G401 (cell line): Measurements from ENCODE around the gene FBP2. TPM values are rescaled to one million over a fixed set of nuclear protein-coding genes. Genes with fewer than 3 reads are reported as not detected.

Experiments used
- DNase-seq: peaks from one replicate; pipeline ENCODE4 v3.0.0-alpha.2; 2015; ENCODE audit warnings: low spot score
- in situ Hi-C: cut with HindIII; loops from 2 replicates; pipeline ENCODE4 v1.10.0; 2016; ENCODE audit warnings: low sequenced_read_pairs, mixed read lengths
- total RNA-seq: library from RNA; depleted of rRNA; stranded (reverse); fragments of >200 nt; shearing (Covaris generic); gene quantifications from 2 replicates; pipeline ENCODE4 v1.2.3, GENCODE V29; 2014; rRNA removed

FBP2 gene
- total RNA-seq, 1 experiment from 2014 or later: 0.14 TPM

DNA sequence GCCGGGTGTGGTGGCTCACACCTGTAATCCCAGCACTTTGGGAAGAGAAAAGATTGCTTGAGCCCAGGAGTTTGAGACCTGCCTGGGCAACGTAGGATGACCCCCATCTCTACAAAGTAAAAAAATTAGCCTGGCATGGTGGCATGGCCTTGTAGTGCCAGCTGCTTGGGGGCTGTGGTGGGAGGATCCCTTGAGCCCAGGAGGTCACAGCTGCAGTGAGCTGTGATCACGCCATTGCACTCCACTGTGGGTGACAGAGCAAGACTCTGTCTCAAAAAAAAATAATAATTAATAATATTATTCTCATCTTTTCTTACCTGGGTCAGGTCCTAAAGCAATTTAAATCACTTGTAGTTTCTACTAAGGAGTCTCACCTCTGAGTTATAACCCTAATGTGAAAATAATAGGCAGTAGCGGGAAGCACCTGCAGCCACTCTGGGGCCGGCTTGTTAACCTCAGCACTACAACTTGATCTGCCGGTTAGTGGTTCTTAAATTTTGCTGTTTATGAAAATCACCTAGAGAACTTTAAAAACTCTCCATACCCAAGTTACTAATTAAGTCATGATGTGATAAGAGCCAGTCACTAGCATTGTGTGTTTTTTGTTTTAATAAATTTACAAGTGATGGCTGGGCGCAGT is 68.1 kb downstream of the FBP2 start:
- no peak for DNase-seq
- in situ Hi-C loops: no loop called here

GRCh38 chr9:94517254-94517653 is 76.4 kb downstream of the FBP2 start:
- no peak for DNase-seq
- in situ Hi-C loops: no loop called here

DNA sequence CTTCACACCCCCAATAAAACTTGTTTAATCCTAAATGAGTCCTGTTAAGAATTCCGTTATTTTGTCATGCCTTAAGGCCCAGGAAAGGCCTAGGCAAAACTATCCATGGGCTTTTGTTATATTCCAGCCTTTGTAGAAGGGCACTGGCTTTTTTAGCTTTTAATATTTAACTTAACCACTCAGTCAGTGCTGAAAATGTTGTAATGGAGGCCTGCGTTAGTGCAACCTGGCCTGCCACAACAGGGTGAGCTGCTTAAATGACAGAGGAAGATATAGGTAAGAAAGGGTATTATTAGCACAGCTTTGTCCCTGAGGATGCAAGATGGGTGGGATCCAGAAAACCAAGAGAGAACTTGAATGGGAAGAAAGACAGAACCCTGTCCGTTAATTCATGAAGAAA is 78.9 kb downstream of the FBP2 start:
- DNase-seq: no peak
- in situ Hi-C loops: no loop called here

DNA sequence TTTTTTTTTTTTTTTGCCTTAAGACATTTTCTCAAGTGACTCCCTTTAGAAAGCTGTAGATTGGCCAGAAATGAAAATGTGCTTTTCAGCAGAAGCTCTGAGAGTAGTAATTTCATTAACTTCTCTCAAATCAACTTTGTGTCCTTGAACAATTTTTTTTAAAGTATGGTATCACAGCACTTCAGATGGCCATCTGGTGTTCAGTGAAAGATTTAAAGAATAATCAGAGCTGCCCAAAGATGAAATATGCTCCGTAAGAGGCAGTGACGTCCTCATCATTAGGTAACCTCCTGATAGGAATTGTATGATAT is 81.7 kb downstream of the FBP2 start:
- no peak for DNase-seq
- in situ Hi-C loops: no loop called here

DNA sequence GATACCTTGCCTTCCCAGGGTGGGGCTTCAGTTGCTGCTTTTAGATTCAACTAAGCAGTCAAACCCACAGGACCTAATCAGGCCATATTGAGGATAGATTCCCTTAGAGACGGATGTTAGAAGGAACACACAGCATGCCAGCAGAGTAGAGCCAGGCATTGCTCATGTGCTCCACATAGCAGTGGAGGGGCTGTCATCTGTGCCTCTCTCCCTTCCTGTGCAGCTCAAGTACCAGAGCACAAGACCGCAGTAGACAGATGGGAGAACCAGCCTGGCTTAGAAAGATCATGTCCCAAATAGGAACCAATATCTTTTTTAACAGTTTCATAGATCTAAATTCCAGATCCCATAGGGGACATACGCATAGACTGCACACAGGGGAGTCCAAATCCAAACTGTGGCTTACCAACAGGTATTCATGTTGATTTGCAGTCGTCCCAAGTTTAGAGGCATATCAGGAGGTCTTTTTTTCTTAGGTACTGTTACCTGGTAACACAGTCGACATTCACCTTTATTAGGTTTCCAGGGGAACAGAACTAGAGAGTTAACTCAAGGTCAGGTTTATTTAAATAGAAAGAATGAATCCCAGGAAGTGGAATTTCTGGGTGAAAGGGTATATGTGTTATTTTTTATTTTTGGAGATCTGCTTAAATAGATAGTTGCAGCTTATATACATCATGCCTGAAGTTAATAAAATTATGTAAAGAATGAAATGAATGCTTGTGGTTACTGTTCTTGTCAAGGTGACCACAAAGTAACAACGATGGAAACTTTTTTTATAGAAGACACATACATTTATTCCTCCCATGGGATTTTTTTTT is 82.3 kb downstream of the FBP2 start:
- in situ Hi-C loops: no loop called here
- DNase-seq: no peak

Other genes starting within 250 kb of the FBP2 start
- gene PCAT7, start 38.7 kb downstream of the FBP2 start, total RNA-seq: 11.6 and 19.3 TPM in 2 replicates
- gene FBP1, start 45.7 kb upstream of the FBP2 start, total RNA-seq: 0.49 and 1.3 TPM in 2 replicates
- gene AOPEP, start 132.9 kb upstream of the FBP2 start, total RNA-seq: 23.8 and 58.1 TPM in 2 replicates